NCI-H2081 (cell line): Measurements from ENCODE around the gene GNL1.
"Not testable (repeated sequence)": the region's sequence is repeated elsewhere in the genome, so short reads cannot be mapped to it uniquely, and the experiment has no call there.

Source experiments
- DNase-seq, 2 experiments: peaks; one replicate each; lab custom pipeline; 2025; lab: John Stamatoyannopoulos, UW

The GNL1 gene

DNA sequence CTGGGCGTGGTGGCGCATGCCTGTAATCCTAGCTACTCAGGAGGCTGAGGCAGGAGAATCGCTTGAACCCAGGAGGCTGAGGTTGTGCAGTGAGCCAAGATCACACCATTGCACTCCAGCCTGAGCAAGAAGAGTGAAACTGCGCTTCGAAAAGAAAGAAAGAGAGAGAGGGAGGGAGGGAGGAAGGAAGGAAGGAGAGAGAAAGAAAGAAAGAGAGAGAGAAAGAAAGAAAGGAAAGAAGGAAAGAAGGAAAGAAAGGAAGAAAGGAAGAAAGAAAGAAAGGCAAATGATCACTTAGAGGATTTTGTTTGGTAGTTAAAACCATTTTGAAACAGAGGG is 59.1 kb downstream of the GNL1 start:
- not testable (repeated sequence) for DNase-seq

DNA sequence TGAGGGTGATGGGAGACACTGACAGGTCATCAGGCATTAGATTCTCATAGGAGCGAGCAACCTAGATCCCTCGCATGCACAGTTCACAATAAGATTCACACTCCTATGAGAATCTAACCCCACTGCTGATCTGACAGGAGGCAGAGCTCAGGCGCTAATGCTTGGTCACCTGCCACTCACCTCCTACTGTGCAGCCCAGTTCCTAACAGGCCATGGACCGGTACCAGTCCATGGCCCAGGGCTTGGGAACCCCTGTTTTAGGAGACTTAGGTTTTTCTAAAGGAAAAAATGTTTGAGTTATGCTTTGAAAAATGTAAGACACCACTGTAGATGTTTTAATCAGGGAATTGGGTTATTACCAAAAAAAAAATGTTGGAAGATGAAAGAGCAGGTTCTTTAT is 60.3 kb downstream of the GNL1 start:
- DNase-seq: no peak

DNA sequence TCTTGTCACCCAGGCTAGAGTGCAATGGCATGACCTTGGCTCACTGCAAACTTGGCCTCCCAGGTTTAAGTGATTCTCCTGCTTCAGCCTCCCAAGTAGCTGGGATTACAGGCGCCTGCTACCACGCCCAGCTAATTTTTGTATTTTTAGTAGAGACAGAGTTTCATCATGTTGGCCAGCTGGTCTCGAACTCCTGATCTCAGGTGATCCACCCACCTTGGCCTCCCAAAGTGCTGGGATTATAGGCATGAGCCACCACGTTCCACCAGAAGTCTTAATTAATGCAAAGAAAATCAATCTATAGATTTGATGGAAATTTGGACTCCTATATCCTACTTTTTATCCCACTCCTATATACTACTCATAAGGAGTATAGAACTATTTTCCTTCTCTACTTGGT is 61.2 kb downstream of the GNL1 start:
- DNase-seq: not testable (repeated sequence)

DNA sequence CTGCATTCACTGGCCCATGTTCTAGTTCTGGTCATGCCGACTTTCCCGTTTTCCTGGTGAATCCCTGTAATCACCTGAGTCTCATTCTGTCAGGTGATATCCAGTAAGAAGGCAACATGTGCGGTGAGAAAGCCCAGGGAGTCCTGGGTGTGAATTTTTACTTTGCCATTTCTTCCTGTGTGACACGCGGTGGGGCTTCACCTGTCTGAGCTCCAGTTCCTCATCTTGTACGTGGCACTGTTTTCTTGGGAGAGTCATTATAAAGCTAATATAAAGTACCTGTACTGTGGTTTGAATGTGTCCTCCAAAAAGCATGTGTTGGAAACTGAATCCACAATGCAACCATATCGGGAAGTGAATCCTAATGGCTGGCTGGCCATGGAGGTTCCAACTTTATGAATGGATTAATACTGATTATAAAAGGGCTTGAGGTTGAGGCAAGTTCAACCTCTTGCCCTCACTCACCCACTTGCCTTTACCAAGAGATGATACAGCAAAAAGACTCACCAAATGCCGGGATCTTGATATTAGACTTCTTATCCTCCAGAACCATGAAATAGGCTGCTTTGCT is 61.9 kb downstream of the GNL1 start:
- no peak for DNase-seq

DNA sequence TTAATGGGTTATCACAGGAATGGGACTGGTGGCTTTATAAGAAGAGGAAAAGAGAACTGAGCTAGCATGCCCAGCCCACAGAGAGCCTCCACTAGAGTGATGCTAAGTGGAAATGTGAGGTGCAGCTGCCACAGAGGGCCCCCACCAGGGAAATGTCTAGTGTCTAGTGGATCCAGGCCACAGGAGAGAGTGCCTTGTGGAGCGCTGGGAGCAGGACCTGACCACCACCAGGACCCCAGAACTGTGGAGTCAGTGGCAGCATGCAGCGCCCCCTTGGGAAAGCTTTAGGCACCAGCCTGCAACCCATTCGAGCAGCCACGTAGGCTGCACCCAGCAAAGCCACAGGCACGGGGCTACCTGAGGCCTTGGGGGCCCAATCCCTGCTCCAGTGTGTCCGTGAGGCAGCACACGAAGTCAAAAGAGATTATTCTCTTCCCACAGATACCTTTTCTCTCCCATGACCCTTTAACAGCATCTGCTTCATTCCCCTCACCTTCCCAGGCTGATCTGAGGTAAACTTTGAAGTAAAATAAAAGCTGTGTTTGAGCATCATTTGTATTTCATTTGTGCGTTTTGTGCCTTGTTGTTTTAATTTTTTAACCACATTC is 62.5 kb downstream of the GNL1 start:
- DNase-seq: no peak

DNA sequence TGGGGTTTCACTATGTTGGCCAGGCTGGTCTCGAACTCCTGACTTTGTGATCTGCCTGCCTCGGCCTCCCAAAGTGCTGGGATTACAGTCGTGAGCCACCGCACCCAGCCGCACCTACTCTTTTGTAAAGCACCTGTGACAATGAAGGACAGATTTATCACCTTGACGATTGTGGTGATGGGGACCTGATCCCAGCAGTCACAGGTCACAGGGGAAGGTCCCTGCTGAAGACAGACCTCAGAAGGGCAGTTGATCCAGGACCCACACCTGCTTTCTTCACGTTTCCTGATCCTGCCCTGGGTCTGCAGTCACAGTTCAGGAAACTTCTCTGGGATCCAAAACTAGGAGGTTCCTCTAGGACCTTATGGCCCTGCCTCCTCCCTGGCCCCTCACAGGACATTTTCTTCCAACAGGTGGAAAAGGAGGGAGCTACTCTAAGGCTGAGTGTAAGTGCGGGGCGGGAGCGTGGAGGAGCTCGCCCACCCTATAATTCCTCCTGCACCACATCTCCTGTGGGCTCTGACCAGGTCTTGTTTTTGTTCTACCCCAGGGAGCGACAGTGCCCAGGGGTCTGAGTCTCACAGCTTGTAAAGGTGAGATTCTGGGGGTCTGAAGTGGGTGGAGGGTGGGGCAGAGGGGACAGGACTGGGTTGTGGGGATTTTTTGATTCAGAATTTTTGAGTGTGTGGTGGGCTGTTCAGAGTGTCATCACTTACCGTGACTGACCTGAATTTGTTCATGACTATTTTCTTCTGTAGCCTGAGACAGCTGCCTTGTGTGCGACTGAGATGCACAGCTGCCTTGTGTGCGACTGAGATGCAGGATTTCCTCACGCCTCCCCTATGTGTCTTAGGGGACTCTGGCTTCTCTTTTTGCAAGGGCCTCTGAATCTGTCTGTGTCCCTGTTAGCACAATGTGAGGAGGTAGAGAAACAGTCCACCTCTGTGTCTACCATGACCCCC is 64.0 kb downstream of the GNL1 start:
- DNase-seq: no peak
